Heart right ventricle (tissue), 16 donors: Measurements from ENCODE around the gene NF1. TPM values are rescaled to one million over a fixed set of nuclear protein-coding genes. Genes with fewer than 3 reads are reported as not detected.
"Not testable (repeated sequence)": the region's sequence is repeated elsewhere in the genome, so short reads cannot be mapped to it uniquely, and the experiment has no call there.

Experiments
- ATAC-seq, 8 donors: fragments of 200-7000 bp; cut with Tn5 transposase; one replicate each; pipeline ENCODE4 v1.9.1; 2020; ENCODE audit warnings: mild to moderate bottlenecking in 8 of 8, moderate library complexity in 8 of 8, moderate number of reproducible peaks in 1 of 8
- DNase-seq, 2 donors: peaks; one replicate each; pipeline ENCODE4 v3.0.0-alpha.2; 2020
- H3K27ac ChIP-seq, 10 donors: fragments of 200-600 bp; sonication (generic) in 2 of 10; one replicate each; pipeline versions ENCODE4 v1.5.0 to v1.8.0; 2020 to 2022; ENCODE audit warnings: mild to moderate bottlenecking in 3 of 10
- H3K27me3 ChIP-seq, 7 donors: fragments of 200-600 bp; one replicate each; pipeline ENCODE4 v1.8.0; 2021 to 2022; ENCODE audit warnings: mild to moderate bottlenecking in 2 of 7
- H3K36me3 ChIP-seq, 9 donors: fragments of 200-600 bp; sonication (generic) in 1 of 9; one replicate each; pipeline versions ENCODE4 v1.5.0 to v1.8.0; 2020 to 2022; ENCODE audit warnings: mild to moderate bottlenecking in 2 of 9
- H3K4me1 ChIP-seq, 9 donors: fragments of 200-600 bp; sonication (generic) in 1 of 9; one replicate each; pipeline versions ENCODE4 v1.5.0 to v1.8.0; 2020 to 2022; ENCODE audit warnings: mild to moderate bottlenecking in 4 of 9
- H3K4me3 ChIP-seq, 10 donors: fragments of 200-600 bp; sonication (generic) in 2 of 10; one replicate each; pipeline versions ENCODE4 v1.5.0 to v1.8.0; 2020 to 2022; ENCODE audit warnings: mild to moderate bottlenecking in 7 of 10, moderate library complexity in 2 of 10
- H3K9me3 ChIP-seq, 11 donors: fragments of 200-600 bp in 10 of 11; sonication (generic) in 2 of 11; one replicate each; pipeline versions ENCODE4 v1.5.0 to v1.8.0; 2013 to 2022; ENCODE audit warnings: mild to moderate bottlenecking in 2 of 11, control low read depth in 1 of 11, moderate library complexity in 1 of 11
- WGBS, 2 donors: extraction: QIAGEN DNeasy Blood & Tissue Kit; methylation state at CpG; one replicate each; pipeline ENCODE4 v1.1.7; 2013; ENCODE audit warnings: inconsistent platforms in 1 of 2; 5-methylcytosine and 5-hydroxymethylcytosine counted together
- intact Hi-C, 10 donors: fragments of 100-400 bp; cut with DNase I; formaldehyde crosslinking; loops; one replicate each; pipeline versions ENCODE4 v1.11.1 to v1.14.2; 2022
- polyA plus RNA-seq, 2 donors: library from polyadenylated mRNA; stranded (reverse); fragments of 200-250 nt; gene quantifications; one replicate each; pipeline ENCODE4 v1.2.3, GENCODE V29; 2013
- total RNA-seq, 10 donors: library from RNA; stranded (reverse); fragmentation: NEBNext Ultra II Directional in 3 of 10; extraction: Animal tissue kit (Norgen Biotek cat#: 25700) in 3 of 10; gene quantifications; one replicate each; pipeline versions ENCODE4 v1.2.1 to v1.2.4, GENCODE V29; 2021 to 2023
- TF ChIP-seq, protein P1 (sequence below), 9 donors: fragments of 200-600 bp; sonication (generic) in 2 of 9; IDR thresholded peaks; one replicate each; pipeline versions ENCODE4 v1.5.0 to v1.8.0; 2021 to 2022; ENCODE audit warnings: antibody characterized with exemption in 9 of 9, mild to moderate bottlenecking in 5 of 9, moderate library complexity in 1 of 9
- donor health status: Arrhythmogenic right ventricular cardiomyopathy.
- donor health status: ischemic (EF 13 %, LVEDD 7.1; RV severe dilation, severe dysfunction).
- donor health status: healthy with polysubstance abuse.
- donor health status: DM: no; HTN: yes; CAD: no.
- donor health status: DM: no; HTN: no; CAD: no.
- donor health status: ischemic (EF 25% LVEDD 6.9; RV normal size, moderate dysfunction).
- donor health status: ischemic (EF 25% LVEDD 5.7; RV mildly dilated, moderate dysfunction).
- donor health status: healthy.
- donor health status: DM: yes; HTN: yes; CAD: no.
- donor health status: Ischemic cardiomyopathy.
- donor health status: ischemic (EF 35%, LVEDD 5.7; RV mildly dilated, moderate dysfunction).
- donor health status: nonischemic (EF 11% LVEDD 7.7; RV severe dilation, severe dysfunction).
- donor health status: DM: yes; HTN: yes; CAD: no.
- donor health status: PGD.
- donor health status: ischemic (EF 29% LVEDD 5.4; RV normal size, mild dysfunction).
- donor health status: nonischemic (EF 23%, LVEDD 6.1; RV moderate dilation, normal function).

Gene NF1
- total and polyA plus RNA-seq, 12 donors, result 4.2 to 71.0 (median 54.6) TPM

DNA sequence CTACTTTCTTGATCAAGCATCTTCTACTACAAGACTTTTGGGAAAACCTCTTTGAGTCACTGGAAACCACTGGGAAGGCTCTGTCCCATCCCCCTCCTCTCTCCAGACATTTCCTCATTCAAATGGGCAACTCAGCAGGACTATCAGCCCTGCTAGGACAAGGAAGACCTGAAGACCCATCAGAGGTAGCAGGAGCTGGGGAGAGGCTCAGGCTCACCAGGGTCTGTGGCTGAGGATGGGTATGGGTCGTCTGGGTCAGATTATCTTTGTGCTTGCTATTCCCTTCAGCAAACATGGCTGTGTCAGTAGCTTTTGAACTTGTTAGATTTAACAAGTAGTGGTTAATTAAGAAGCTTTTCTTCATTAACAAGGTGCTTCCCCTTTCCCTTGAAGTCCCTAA, 15.0 kb upstream of the NF1 start:
- DNase-seq (no peak), ATAC-seq (no peak)
- TF ChIP-seq, protein P1, sequence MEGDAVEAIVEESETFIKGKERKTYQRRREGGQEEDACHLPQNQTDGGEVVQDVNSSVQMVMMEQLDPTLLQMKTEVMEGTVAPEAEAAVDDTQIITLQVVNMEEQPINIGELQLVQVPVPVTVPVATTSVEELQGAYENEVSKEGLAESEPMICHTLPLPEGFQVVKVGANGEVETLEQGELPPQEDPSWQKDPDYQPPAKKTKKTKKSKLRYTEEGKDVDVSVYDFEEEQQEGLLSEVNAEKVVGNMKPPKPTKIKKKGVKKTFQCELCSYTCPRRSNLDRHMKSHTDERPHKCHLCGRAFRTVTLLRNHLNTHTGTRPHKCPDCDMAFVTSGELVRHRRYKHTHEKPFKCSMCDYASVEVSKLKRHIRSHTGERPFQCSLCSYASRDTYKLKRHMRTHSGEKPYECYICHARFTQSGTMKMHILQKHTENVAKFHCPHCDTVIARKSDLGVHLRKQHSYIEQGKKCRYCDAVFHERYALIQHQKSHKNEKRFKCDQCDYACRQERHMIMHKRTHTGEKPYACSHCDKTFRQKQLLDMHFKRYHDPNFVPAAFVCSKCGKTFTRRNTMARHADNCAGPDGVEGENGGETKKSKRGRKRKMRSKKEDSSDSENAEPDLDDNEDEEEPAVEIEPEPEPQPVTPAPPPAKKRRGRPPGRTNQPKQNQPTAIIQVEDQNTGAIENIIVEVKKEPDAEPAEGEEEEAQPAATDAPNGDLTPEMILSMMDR (IDR thresholded peaks at IDR 0.05), result no peak
- intact Hi-C loops, result no loop called here
- H3K36me3 ChIP-seq, result no peaks in the 10 kb centered on the region
- no peaks in the 10 kb centered on the region for H3K9me3 ChIP-seq
- no peaks in the 10 kb centered on the region for H3K27me3 ChIP-seq
- 34 to 42% methylated on average over 1 of the region's 1 CpG for WGBS, 2 donors
- no peak overlapping the region for H3K27ac ChIP-seq
- H3K4me1 ChIP-seq, result no peaks in the 10 kb centered on the region
- H3K4me3 ChIP-seq, result no peak overlapping the region

DNA sequence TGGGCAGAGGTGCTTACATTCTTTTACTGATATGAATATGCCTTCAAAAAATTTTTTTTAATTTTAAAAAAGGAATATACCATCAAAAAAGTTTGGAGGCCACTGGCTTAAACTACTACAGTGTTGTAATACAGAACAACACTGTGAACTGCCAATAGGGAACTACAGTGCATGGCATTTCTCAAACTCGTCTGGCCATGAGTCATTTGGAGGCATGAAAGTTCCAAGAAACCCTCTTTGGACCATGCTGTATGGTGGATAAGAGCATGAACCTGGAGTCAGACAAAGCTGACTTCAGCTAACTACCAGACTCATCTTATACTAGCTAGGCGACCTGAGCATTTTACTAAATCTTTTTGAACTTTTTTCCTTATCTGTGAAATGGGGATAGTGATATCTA, 9.2 kb upstream of the NF1 start:
- H3K9me3 ChIP-seq, result no peaks in the 10 kb centered on the region
- DNase-seq, result no peak

DNA sequence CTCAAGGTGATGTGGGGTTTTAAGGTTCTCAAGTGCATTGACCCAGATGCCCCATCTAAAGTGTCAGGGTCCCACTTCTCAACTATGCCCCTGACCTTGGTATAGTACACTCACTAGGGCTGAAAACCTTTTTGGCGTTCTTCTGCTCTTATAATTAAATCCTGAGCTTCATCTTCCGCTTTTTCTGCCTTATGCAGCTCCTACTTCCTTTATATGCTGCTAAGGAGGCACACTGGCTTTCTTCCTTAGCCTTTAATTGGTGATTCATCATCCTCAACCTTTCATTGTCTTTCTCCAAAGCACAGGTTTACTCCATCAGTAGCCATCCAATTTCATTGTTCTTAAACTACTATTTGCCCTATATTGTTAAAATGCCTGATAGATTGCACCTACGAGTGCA, 5.3 kb upstream of the NF1 start:
- TF ChIP-seq, protein P1 (IDR thresholded peaks at IDR 0.05), result no peak
- Histone ChIP-seq H3K9me3 (no peaks in the 10 kb centered on the region), H3K27ac (no peak overlapping the region), H3K4me1 (peaks cover 0 to 6% (median 0%) of the 10 kb centered on the region in 9 donors), H3K36me3 (no peaks in the 10 kb centered on the region), H3K27me3 (no peaks in the 10 kb centered on the region), H3K4me3 (no peak overlapping the region)
- ATAC-seq, result no peak
- intact Hi-C loops, result no loop called here
- WGBS, 2 donors, result 84 to 90% methylated on average over 3 of the region's 3 CpGs
- DNase-seq, result no peak

More for the DNA sequence above, 9.2 kb upstream of the NF1 start:
- Histone ChIP-seq H3K27me3 (no peaks in the 10 kb centered on the region), H3K4me3 (no peak overlapping the region), H3K27ac (no peak overlapping the region), H3K36me3 (no peaks in the 10 kb centered on the region), H3K4me1 (no peaks in the 10 kb centered on the region)
- peak in 3 of 8 donors; percentile 65 to 85 (median 79) for ATAC-seq
- TF ChIP-seq, protein P1 (IDR thresholded peaks at IDR 0.05), result no peak
- WGBS, 2 donors, result 67 to 78% methylated on average over 2 of the region's 2 CpGs
- intact Hi-C loops, result no loop called here

DNA sequence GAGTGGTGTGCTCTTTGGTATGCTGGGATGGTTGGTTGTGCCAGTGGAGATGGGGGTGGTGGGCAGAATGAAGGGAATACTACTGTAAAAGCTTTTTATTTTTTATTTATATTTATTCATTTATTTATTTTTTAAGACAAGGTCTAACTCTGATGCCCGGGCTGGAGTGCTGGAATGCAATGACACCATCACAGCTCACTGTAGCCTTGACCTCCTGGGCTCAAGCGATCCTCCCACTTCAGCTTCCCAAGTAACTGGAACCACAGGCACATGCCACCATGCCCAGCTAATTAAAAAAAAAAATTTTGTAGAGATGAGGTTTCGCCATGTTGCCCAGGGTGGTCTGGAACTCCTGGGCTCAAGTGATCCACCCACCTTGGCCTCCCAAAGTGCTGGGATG, 4.1 kb upstream of the NF1 start:
- not testable (repeated sequence) for DNase-seq, H3K4me1 ChIP-seq, ATAC-seq, H3K27me3 ChIP-seq, H3K36me3 ChIP-seq, H3K9me3 ChIP-seq, H3K4me3 ChIP-seq, H3K27ac ChIP-seq
- 90 to 95% methylated on average over 3 of the region's 3 CpGs for WGBS, 2 donors
- intact Hi-C loops, result loop anchor here in 4 of 10 donors (5.0 to 10.0 kb wide), 3 partner anchors 76 to 124 kb away; no protein-coding TSS in a partner anchor

DNA sequence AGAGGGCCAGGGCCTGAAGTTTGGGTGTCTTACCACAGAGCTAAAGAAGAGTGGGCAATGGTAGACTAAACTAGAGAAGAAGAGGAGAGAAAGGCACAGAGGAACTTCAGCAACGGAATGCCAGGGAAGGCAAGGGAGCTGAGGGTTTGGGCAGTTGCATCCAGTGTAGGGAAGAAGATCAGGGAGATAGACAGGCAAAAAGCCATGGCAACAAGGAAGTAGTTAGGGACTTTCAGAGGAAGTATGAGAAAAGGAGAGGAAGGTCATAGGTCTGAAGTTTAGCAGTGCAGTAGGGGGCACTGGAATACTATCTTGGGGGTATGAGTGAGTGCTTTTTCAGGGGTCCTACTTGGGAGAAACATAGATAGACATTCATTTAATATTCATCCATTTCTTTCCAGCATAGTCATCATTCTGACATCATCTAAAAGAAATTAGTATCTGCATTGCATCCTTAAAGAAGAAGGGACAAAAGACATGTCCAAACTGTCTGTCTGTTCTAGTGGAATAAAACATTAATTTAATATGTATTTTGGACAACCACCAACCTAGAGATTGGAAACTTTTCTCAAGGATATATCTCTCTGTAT, 2.2 kb upstream of the NF1 start:
- Histone ChIP-seq H3K9me3 (no peaks in the 10 kb centered on the region), H3K4me1 (peaks cover 0 to 21% (median 9%) of the 10 kb centered on the region in 9 donors), H3K27me3 (no peaks in the 10 kb centered on the region), H3K27ac (no peak overlapping the region), H3K4me3 (no peak overlapping the region), H3K36me3 (no peaks in the 10 kb centered on the region)
- DNase-seq, result no peak
- no peak for ATAC-seq
- intact Hi-C loops, result loop anchor here in 4 of 10 donors (5.0 to 10.0 kb wide), 3 partner anchors 78 to 122 kb away; no protein-coding TSS in a partner anchor
- TF ChIP-seq, protein P1 (IDR thresholded peaks at IDR 0.05), result no peak
- WGBS, 2 donors, result 83 to 86% methylated on average over 1 of the region's 1 CpG
